HG02870 (cell line): Measurements from ENCODE around the gene CEP295NL.
"Not testable (repeated sequence)": the region's sequence is repeated elsewhere in the genome, so short reads cannot be mapped to it uniquely, and the experiment has no call there.

Experiments used
- ATAC-seq: cut with Tn5 transposase; IDR thresholded peaks from one replicate; pipeline ENCODE4 v1.9.1; 2021; ENCODE audit warnings: mild to moderate bottlenecking, moderate library complexity; ENCODE audit not compliant: unreplicated experiment

CEP295NL gene

GRCh38 chr17:78903101-78903779 is at the start of gene CEP295NL:
Gene CEP295NL, minus strand, starts transcription at chr17:78903201. Its CDS starts 1,373 bp downstream, at chr17:78901828.
- no peak for ATAC-seq

DNA sequence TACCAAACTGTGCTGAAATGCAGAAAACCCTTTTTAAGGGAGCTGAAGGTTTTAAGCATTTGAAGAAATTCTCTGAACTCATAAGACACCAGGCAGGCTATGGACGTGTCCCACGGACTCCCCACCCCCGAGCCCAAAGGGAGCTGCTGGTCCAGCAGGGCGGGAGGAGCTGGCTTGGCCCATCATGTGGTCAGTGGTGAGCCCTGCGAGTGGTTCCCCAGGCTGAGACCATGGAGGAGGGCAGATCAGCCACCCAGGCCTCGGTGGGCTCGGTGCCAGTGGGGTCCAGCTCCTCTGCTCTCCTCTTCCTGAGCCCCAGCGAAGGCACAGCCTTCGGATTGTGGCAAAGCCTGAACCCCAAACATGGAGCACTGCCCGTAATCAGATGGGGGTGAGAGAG is 49.7 kb upstream of the CEP295NL start:
- no peak for ATAC-seq

DNA sequence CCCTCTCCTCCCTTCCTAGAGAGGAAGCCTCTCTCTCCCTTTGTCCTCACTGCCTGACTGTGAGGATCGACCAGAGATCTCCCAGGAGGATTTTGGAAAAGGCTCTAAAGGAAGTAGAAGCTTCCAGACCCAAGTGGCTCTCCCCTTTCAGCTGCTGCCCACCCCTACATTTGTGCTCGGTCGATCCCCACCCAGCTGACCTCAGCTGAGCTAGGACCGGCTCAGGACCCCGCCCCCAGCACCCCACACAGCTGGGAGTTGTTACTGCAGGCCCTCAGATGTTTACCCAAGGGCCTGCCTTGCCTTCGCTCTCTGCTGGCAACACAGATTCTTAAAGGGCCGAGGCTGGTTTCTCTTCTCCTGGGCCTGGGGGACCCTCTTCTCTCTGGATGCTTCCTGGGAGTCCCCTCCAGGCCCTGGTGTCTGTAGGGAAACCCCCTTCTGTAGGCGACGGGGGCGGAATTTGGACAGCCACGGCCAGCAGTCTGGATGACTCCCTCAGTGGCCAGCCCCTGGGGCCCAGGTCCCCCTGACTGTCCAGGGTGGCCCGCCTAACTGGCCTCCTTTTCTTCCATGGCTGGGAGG is 49.1 kb upstream of the CEP295NL start:
- ATAC-seq, result no peak

DNA sequence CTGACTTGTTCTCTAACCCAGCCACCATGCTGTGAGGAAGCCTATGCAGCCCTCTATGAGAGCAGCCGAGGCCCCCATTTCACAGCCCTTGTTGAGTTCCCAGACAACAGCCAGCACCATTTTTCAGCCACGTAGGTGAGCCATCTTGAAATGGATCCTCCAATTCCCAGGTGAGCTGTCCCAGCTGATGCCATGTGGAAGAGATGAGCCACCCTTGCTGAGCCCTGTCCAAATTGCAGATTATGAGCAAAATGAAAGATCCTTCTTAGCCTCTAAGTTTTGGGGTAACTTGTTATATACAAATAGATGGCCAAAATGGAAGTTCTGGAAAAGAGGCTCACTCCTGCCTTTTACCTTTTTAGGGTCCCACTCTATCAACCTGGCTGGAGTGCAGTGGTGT is 47.9 kb upstream of the CEP295NL start:
- no peak for ATAC-seq

- no peak for ATAC-seq
Observed at GRCh38 chr17:78947235-78948149, 44.5 kb upstream of the CEP295NL start.

GRCh38 chr17:78946631-78947030 is 43.6 kb upstream of the CEP295NL start:
- no peak for ATAC-seq

GRCh38 chr17:78946131-78946530 is 43.1 kb upstream of the CEP295NL start:
- ATAC-seq, result no peak

- not testable (repeated sequence) for ATAC-seq
Observed at GRCh38 chr17:78945455-78945854, 42.5 kb upstream of the CEP295NL start.

DNA sequence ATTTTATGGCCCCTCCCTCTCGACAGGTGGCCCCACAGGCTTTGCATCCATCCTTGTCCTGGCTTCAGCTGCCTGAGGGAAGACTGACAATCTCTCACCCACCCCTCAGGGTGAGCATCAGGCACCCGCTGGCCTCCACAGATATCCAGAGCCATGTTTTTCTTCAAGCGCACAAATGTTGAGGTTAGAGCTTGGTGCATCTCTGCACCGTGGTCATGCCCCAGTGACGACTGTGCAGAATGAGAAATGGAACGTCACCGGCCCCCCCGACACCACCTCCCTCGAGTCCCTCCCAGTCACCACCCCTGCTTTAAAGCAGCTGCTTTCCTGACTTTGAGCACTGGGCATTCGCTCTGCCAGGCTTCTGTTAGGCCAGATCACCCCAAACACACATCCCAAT is 42.0 kb upstream of the CEP295NL start:
- no peak for ATAC-seq

DNA sequence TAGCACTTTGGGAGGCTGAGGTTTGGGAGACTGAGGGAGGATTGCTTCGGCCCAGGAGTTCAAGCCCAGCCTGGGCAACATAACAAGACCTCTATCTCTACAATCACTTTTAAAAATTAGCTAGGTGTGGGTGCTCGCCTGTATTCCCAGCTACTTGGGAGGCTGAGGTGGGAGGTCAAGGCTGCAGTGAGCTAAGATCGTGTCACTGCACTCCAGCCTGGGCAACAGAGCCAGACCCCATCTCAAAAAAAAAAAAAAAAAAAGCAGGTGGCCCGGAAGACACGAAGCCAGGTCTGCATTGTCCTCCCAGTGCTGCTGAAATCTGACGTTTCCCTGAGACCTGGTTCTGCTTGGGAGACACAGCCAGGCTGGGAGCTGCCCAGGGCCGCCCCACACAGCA is 41.0 kb upstream of the CEP295NL start:
- no peak for ATAC-seq

DNA sequence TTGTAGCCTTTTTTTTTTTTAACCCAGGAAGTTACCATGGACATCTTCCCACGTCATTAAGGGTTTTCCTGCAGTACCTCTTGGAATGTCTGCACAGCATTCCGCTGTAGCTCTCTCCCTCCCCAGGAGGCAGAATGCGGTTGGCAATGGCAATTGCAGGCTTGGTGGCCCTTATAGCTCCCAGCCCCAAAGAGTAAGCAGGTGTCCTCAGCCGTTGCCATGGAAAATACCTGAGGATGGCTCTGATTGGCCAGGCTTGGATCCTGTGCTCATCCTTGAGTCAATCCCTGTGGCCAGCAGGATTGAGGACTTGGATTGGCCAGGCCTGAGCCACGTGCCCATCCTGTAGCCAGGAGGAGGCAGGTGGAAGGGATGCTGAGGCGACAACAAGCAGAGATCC is 37.7 kb upstream of the CEP295NL start:
- no peak for ATAC-seq

- ATAC-seq, result no peak
Observed at GRCh38 chr17:78940258-78940657, 37.3 kb upstream of the CEP295NL start.

- ATAC-seq, result no peak
Observed at GRCh38 chr17:78939615-78940014, 36.6 kb upstream of the CEP295NL start.

GRCh38 chr17:78937561-78937960 is 34.6 kb upstream of the CEP295NL start:
- ATAC-seq, result no peak

DNA sequence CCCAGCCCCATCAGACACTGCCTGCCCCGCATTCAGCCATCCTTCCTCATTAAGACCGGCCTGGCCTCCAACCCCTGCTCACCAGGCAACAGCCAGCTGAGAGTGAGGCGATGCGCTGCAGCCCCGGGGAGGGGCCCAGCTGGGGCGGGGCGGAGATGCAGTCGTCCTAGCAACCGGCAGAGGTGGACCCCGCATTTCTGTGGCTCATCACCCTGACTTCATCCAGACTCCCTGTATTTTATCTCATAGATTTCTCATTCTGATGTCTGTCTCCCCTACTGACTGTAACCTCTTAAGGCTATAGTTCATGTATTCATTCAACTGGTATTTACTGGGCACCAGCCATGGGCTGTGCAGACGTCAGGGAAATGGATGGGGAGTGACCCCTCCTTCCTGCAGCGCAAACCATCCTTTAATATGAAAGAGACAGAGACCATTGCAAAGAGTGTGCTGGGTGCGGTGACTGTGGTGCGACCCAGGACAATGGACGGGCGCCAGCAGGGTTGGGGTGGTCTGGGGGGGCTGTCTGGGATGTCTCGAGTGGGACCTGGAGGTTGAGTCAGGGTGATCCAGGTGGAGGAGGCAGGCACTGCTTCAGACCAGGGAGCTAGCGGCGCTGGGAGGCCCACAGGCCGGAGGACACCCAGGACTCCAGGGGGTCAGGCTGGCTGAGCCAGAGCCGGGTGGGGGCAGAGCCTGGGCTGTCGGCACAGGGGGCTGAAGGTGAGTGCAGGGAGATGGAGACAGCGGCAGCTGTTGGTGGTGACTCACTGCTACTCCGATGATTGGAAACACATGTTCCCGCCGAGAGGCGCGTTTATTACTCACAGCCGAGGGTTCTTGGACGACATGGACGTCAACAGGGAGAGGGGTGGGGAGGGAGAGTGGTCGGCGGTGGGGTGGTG is 32.7 kb upstream of the CEP295NL start:
- ATAC-seq, result no peak

GRCh38 chr17:78934681-78935418 is 31.8 kb upstream of the CEP295NL start:
- no peak for ATAC-seq

GRCh38 chr17:78933959-78934568 is 31.1 kb upstream of the CEP295NL start:
- ATAC-seq, result no peak

DNA sequence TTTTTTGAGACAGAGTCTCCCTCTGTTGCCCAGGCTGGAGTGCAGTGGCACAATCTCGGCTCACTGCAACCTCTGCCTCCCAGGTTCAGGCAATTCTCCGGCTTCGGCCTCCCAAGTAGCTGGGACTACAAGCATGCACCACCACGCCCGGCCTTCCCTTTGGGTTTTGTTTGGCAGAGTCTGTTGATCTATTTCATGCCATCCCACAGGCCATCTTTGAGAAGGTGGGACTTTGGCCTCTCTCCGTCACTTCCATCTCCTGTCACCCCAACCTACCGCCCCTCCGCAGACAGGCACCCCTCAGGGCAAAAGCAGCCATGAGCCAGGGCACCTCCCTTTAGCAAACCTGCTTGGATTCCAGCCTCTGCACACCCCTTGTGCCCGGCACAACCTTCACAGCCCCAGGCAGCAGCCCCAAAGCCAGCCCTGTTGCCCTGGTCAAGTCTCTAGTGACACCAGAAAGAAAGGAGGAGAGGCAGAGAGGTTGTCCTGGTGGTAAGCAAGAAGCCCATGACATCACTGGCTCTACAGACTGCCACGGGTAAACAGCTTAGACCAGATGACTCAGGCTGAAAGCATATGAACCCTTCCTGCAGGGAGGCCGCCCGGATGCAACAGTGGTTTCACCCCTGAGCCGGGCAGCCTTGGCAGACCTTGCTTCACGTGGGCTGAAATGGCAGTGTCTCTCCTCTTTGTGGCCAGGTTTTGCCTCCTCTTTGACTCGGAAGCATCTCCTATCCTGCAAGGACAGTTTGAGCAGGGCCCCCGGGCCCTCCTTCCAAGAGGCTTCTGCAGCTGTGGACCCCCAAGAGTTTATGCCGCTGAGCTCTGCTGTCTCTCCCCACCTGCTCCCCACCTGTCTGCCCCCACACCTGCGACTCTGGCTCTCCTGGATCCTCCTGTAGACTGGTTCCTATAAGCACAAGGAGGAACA is 30.3 kb upstream of the CEP295NL start:
- no peak for ATAC-seq
